Measurements from ENCODE around the gene ZCCHC12. TPM values are rescaled to one million over a fixed set of nuclear protein-coding genes. Genes with fewer than 3 reads are reported as not detected.

ZCCHC12 gene
- total and polyA plus RNA-seq, 10 of the 15 experiments (the other 5 are each of a cell fraction or from before 2014, with no cell fraction given) = 0.04 TPM; not detected in 9

DNA sequence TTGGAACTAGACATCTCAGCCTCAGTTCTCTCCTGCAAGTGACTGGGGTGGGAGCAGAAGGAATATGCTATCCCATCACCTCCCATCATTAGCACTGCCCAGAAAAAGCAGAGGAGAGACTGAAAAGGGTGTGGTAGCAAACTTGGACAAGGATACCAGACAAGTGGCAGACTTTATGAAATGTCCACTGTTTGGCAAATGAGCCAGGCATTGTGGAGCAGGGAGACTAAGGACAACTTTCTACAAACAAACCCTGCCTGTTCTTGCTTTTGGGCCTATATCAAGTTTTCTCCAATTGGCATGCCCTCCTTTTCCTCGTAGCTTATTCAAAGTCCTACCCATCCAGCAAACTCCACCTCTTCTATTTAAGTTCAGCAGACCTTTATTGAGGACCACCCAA lies 41.6 kb downstream of the ZCCHC12 start (continued):
- TF ChIP-seq, protein P1, sequence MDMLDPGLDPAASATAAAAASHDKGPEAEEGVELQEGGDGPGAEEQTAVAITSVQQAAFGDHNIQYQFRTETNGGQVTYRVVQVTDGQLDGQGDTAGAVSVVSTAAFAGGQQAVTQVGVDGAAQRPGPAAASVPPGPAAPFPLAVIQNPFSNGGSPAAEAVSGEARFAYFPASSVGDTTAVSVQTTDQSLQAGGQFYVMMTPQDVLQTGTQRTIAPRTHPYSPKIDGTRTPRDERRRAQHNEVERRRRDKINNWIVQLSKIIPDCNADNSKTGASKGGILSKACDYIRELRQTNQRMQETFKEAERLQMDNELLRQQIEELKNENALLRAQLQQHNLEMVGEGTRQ (IDR thresholded peaks at IDR 0.05; ENCODE audit: borderline replicate concordance, low read depth, low read length) = no peak
- TF ChIP-seq ZNF622 (IDR thresholded peaks at IDR 0.05) = no peak
- no peak for TF ChIP-seq PAX5 (IDR thresholded peaks at IDR 0.05; ENCODE audit: borderline replicate concordance, low read depth, low read length)
- TF ChIP-seq CEBPZ (IDR thresholded peaks at IDR 0.05; ENCODE audit: low read depth, low read length) = no peak
- no peak for TF ChIP-seq EZH2 (IDR thresholded peaks at IDR 0.05; ENCODE audit: borderline replicate concordance, control insufficient read depth, low read depth, low read length)

GRCh38 chrX:118867251-118867650 lies 43.6 kb downstream of the ZCCHC12 start:
- no peaks in the 10 kb centered on the region for H3K9me3 ChIP-seq (replicated peaks; ENCODE audit: control insufficient read depth, insufficient read depth, low read length)
- no peaks in the 10 kb centered on the region for H3K79me2 ChIP-seq (ENCODE audit: control insufficient read depth, insufficient read depth, low read length)
- no peak overlapping the region for H3K4me3 ChIP-seq
- in situ Hi-C loops (cut with MboI) (no loop called here), intact Hi-C loops (cut with micrococcal nuclease; ENCODE audit: unreplicated experiment) (loop anchor here (10.0 kb wide), 1 partner anchor 58 kb away; no protein-coding TSS in a partner anchor)
- ChIA-PET POLR2A (no interaction called here), CTCF (no interaction called here), RAD21 (ENCODE audit: unreplicated experiment) (no interaction called here), SMC1A (ENCODE audit: uncharacterized antibody, unreplicated experiment) (no interaction called here)
- no peaks in the 10 kb centered on the region for H3K36me3 ChIP-seq (ENCODE audit: control insufficient read depth in 2 of 2, insufficient read depth in 2 of 2, low read length in 1 of 2)
- no peak for ATAC-seq
- no peak for FAIRE-seq
- H3K4me2 ChIP-seq (ENCODE audit: control insufficient read depth, insufficient read depth) = no peak overlapping the region
- H3K27me3 ChIP-seq (replicated peaks in 1 of 2; ENCODE audit: control insufficient read depth in 2 of 2, insufficient read depth in 2 of 2, low read length in 1 of 2) = no peaks in the 10 kb centered on the region
- H2AFZ ChIP-seq (ENCODE audit: control insufficient read depth, low read depth, low read length) = no peak overlapping the region
- H3K4me1 ChIP-seq (ENCODE audit: control insufficient read depth, insufficient read depth, low read length) = no peaks in the 10 kb centered on the region
- no peaks in the 10 kb centered on the region for H4K20me1 ChIP-seq (ENCODE audit: control insufficient read depth, insufficient read depth)
- DNase-seq (ENCODE audit: low read depth, low spot score) = no peak
- no TSS peak for BruUV-seq (replicated peaks)
- no peak overlapping the region for H3K27ac ChIP-seq (ENCODE audit: control insufficient read depth, insufficient read depth)
- no peak overlapping the region for H3K9ac ChIP-seq (ENCODE audit: control insufficient read depth, insufficient read depth, low read length)
- WGBS (ENCODE audit: insufficient coverage, insufficient replicate concordance, low lambda C conversion rate, missing lambda C conversion rate) = 50% methylated on average over 3 of the region's 3 CpGs
- no peak for TF ChIP-seq CHD2 (IDR thresholded peaks at IDR 0.05; ENCODE audit: borderline replicate concordance, low read depth, low read length)
- no peak for TF ChIP-seq BHLHE40 (IDR thresholded peaks at IDR 0.05; ENCODE audit: borderline replicate concordance in 1 of 2, low read depth in 2 of 2, low read length in 1 of 2)
- TF ChIP-seq WRNIP1 (IDR thresholded peaks at IDR 0.05; ENCODE audit: borderline replicate concordance, low read depth, low read length) = no peak
- no peak for TF ChIP-seq NBN (IDR thresholded peaks at IDR 0.05)
- TF ChIP-seq, protein P2, sequence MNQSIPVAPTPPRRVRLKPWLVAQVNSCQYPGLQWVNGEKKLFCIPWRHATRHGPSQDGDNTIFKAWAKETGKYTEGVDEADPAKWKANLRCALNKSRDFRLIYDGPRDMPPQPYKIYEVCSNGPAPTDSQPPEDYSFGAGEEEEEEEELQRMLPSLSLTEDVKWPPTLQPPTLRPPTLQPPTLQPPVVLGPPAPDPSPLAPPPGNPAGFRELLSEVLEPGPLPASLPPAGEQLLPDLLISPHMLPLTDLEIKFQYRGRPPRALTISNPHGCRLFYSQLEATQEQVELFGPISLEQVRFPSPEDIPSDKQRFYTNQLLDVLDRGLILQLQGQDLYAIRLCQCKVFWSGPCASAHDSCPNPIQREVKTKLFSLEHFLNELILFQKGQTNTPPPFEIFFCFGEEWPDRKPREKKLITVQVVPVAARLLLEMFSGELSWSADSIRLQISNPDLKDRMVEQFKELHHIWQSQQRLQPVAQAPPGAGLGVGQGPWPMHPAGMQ (IDR thresholded peaks at IDR 0.05; ENCODE audit: borderline replicate concordance) = no peak
- TF ChIP-seq RAD51 (IDR thresholded peaks at IDR 0.05) = no peak
- no peak for TF ChIP-seq TCF12 (IDR thresholded peaks at IDR 0.05; ENCODE audit: low read depth, low read length)
- TF ChIP-seq MEF2A (IDR thresholded peaks at IDR 0.05; ENCODE audit: insufficient read depth, low read depth, low read length) = no peak
- no peak for TF ChIP-seq SMAD5 (IDR thresholded peaks at IDR 0.05; ENCODE audit: low read depth)
- TF ChIP-seq ZNF622 (IDR thresholded peaks at IDR 0.05) = no peak
